Left ventricle myocardium inferior (tissue), 1 donor: ENCODE data around the gene CDC42BPB. TPM values are rescaled to one million over a fixed set of nuclear protein-coding genes. Genes with fewer than 3 reads are reported as not detected.

Source experiments
- DNase-seq: peaks from one replicate; pipeline ENCODE4 v3.0.0-alpha.2; 2020
- H3K27ac ChIP-seq: fragments of 200-600 bp; replicated peaks from 2 replicates; pipeline ENCODE4 v1.8.0; 2021
- H3K27me3 ChIP-seq: fragments of 200-600 bp; 2 replicates; pipeline ENCODE4 v1.8.0; 2021; ENCODE audit warnings: low read depth
- H3K36me3 ChIP-seq: fragments of 200-600 bp; 2 replicates; pipeline ENCODE4 v1.8.0; 2021
- H3K4me1 ChIP-seq: fragments of 200-600 bp; 2 replicates; pipeline ENCODE4 v1.8.0; 2021
- H3K4me3 ChIP-seq: fragments of 200-600 bp; 2 replicates; pipeline ENCODE4 v1.8.0; 2021; ENCODE audit warnings: mild to moderate bottlenecking, moderate library complexity
- H3K9me3 ChIP-seq: fragments of 200-600 bp; replicated peaks from 2 replicates; pipeline ENCODE4 v1.8.0; 2021
- intact Hi-C: fragments of 100-400 bp; cut with micrococcal nuclease; formaldehyde crosslinking; loops from one replicate; pipeline ENCODE4 v1.11.0; 2022
- total RNA-seq: library from RNA; stranded (reverse); fragmentation: NEBNext Ultra II Directional; extraction: Animal tissue kit (Norgen Biotek cat#: 25700); gene quantifications from one replicate; pipeline ENCODE4 v1.2.1, GENCODE V29; 2021
- TF ChIP-seq, protein P1 (sequence below): fragments of 200-600 bp; IDR thresholded peaks from 2 replicates; pipeline ENCODE4 v1.8.0; 2021; ENCODE audit warnings: antibody characterized with exemption, mild to moderate bottlenecking, borderline replicate concordance
- donor health status: DM: no; HTN: yes; CAD: no; lungs with severe emphysema.

CDC42BPB gene
- total RNA-seq, 1 donor from 2014 or later: 67.1 TPM

DNA sequence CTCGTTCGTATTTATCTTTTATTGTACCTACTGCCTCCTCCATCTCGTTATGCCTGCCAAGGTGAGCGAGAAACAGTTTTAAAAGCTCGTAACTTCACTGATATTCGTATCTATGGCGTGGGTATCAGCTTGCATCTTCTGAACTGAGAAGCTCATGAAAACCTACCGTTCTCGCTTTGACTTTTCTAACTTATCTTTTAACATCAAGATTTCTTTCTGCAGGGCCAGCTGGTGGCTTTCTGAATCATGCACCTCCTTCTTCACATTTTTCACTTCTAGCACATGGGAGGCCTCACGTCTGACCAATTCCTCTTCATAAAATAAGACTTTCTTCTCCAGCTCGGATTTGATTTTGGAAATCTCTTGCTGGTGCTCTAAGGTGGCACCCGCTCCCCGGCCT lies 89.0 kb downstream of the CDC42BPB start:
- no peak overlapping the region for H3K4me3 ChIP-seq
- H3K27me3 ChIP-seq: no peaks in the 10 kb centered on the region
- TF ChIP-seq, protein P1, sequence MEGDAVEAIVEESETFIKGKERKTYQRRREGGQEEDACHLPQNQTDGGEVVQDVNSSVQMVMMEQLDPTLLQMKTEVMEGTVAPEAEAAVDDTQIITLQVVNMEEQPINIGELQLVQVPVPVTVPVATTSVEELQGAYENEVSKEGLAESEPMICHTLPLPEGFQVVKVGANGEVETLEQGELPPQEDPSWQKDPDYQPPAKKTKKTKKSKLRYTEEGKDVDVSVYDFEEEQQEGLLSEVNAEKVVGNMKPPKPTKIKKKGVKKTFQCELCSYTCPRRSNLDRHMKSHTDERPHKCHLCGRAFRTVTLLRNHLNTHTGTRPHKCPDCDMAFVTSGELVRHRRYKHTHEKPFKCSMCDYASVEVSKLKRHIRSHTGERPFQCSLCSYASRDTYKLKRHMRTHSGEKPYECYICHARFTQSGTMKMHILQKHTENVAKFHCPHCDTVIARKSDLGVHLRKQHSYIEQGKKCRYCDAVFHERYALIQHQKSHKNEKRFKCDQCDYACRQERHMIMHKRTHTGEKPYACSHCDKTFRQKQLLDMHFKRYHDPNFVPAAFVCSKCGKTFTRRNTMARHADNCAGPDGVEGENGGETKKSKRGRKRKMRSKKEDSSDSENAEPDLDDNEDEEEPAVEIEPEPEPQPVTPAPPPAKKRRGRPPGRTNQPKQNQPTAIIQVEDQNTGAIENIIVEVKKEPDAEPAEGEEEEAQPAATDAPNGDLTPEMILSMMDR: no peak
- intact Hi-C loops: no loop called here
- H3K27ac ChIP-seq: no peak overlapping the region
- DNase-seq: no peak
- H3K9me3 ChIP-seq: no peaks in the 10 kb centered on the region
- H3K4me1 ChIP-seq: no peaks in the 10 kb centered on the region
- H3K36me3 ChIP-seq: peaks cover 100% of the 10 kb centered on the region

DNA sequence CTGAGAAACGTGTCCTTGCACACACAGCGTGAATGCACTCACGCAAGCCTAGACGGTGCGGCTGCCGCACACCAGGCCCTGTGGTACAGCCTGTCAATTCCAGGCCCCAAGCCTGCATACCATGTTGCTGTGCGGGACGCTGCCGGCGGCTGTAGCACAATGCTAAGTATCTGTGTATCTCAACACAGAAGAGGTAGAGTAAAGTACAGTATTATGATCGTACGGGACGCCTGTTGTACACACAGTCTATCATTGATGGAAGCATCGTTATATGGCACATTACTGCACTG lies 89.9 kb downstream of the CDC42BPB start:
- peaks cover 100% of the 10 kb centered on the region for H3K36me3 ChIP-seq
- intact Hi-C loops: no loop called here
- no peak overlapping the region for H3K27ac ChIP-seq
- H3K4me3 ChIP-seq: no peak overlapping the region
- TF ChIP-seq, protein P1: no peak
- no peaks in the 10 kb centered on the region for H3K4me1 ChIP-seq
- no peaks in the 10 kb centered on the region for H3K27me3 ChIP-seq
- no peak for DNase-seq
- no peaks in the 10 kb centered on the region for H3K9me3 ChIP-seq

DNA sequence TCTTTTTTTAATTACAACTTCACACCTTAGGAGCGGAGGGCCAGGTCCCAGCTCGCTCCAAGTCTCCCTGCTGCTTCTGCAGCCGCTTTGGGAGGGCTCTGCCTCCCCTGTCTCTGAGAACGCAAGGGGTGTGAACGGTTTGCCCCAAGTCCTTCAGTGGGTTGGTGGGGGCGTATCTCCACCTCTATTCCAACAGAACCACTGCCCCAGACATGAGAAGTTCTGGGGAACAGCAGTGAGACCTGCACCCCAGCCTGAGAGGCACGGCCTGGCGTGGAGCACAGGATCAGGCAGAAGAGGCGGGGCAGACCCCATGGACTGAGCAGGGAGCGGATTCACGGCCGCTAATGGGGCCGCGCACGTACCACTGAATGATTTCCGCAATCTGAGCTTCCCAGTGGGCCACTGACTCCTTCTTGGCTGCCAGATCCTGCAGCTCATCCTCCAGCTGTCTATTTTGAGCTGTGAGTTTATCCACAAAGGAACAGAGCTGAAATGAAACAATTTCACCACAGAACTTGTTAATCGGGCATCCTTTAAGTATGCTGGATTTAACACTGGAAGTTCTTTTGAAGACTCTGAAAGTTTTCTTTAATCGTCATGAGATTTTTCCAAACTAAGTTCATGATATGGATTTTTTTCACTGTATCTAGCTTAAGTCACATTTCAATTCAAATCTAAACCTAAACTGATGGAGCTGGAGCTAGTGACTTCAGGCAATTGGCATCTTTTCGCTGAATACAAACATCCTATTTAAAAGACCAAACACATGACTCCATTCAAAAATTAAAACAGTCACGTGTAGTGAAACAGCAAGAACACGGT lies 90.5 kb downstream of the CDC42BPB start:
- no peak for DNase-seq
- Histone ChIP-seq H3K36me3 (peaks cover 100% of the 10 kb centered on the region), H3K4me1 (no peaks in the 10 kb centered on the region), H3K9me3 (no peaks in the 10 kb centered on the region), H3K27ac (no peak overlapping the region), H3K4me3 (no peak overlapping the region), H3K27me3 (no peaks in the 10 kb centered on the region)
- TF ChIP-seq, protein P1: no peak
- intact Hi-C loops: no loop called here

DNA sequence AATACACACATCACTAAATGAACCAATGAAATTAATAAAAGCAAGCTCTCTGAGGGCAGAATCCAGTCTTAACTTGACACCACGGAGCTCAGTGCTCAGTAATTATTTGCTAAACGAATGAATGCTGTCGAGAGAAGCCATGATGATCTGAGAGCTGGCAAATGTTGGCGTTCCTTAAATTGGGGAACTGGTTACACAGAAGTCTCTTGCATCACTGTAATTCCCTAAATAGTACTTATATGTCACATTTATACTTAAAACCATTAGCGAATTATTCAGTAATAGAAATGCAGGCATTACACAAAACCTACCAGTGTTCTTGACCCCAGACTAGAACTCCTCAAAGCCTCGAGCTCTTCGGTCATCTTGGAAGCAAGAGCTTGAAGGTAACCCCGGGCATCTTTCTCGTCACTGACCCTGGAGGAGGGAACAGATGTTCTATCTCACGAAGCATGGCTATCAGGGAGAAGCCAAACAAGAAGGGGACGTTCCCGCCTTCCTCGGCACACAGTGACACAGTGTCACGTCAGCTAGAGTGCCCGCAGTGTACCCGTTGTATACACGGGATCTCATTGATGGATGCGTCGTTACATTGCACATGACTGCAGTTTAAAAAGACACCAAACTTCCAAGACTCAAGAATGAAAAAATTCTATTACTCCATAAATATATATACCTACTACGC lies 91.2 kb downstream of the CDC42BPB start:
- Histone ChIP-seq H3K27ac (no peak overlapping the region), H3K36me3 (peaks cover 100% of the 10 kb centered on the region), H3K9me3 (no peaks in the 10 kb centered on the region), H3K27me3 (no peaks in the 10 kb centered on the region), H3K4me1 (no peaks in the 10 kb centered on the region), H3K4me3 (no peak overlapping the region)
- TF ChIP-seq, protein P1: no peak
- no peak for DNase-seq
- intact Hi-C loops: no loop called here

DNA sequence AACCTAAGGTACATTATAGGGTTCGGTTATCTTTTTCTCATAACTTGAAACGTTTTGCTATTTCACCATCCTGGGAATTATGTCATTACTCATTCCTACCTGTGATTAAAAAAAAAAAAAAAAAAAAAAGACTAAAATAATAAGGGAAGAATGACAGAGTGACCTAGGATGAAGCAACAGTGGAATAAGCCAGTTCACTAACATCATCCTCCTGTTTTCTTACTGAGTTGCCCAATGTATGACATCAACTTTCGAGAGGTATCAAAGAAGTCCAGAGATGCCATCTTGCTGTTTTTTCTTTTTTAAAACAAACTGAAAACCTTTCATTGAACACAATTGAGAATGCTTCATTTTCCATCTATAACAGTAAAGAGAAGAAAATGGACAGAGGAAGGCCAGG lies 92.1 kb downstream of the CDC42BPB start:
- peaks cover 100% of the 10 kb centered on the region for H3K36me3 ChIP-seq
- no peak for DNase-seq
- TF ChIP-seq, protein P1: no peak

More for the DNA sequence above, 92.1 kb downstream of the CDC42BPB start:
- Histone ChIP-seq H3K4me3 (no peak overlapping the region), H3K4me1 (no peaks in the 10 kb centered on the region), H3K9me3 (no peaks in the 10 kb centered on the region), H3K27ac (no peak overlapping the region), H3K27me3 (no peaks in the 10 kb centered on the region)
- intact Hi-C loops: no loop called here
